PC-9 (cell line): Measurements from ENCODE around the gene MME. TPM values are rescaled to one million over a fixed set of nuclear protein-coding genes. Genes with fewer than 3 reads are reported as not detected.

Experiments used
- BruUV-seq: library from RNA; stranded (reverse); fragments of 400-500 nt; replicated peaks from 2 replicates; lab custom pipeline; 2021; lab: Mats Ljungman, UMichigan
- CTCF ChIA-PET: fragments of 300-600 bp; sonication (Branson Sonifier 250); formaldehyde crosslinking; loops from one replicate; lab custom pipeline; 2022; ENCODE audit warnings: antibody characterized with exemption; lab: Charles Lee
- POLR2A ChIA-PET: fragments of 300-600 bp; sonication (Branson Sonifier 250); formaldehyde crosslinking; loops from one replicate; lab custom pipeline; 2022; ENCODE audit warnings: antibody characterized with exemption; ENCODE audit not compliant: unreplicated experiment; lab: Charles Lee
- DNase-seq, 2 experiments: peaks; one replicate each; pipeline versions ENCODE4 v3.0.0 to v3.0.0-alpha.2; 2015 to 2022; ENCODE audit warnings: mixed read lengths in 1 of 2
- H2AFZ ChIP-seq: fragments of 200-600 bp; sonication (generic); 2 replicates; pipeline ENCODE4 v1.8.1; 2017; ENCODE audit warnings: antibody characterized with exemption
- H3F3A ChIP-seq: fragments of 200-600 bp; sonication (generic); 2 replicates; pipeline ENCODE4 v1.8.1; 2017; ENCODE audit warnings: antibody characterized with exemption, mild to moderate bottlenecking, low read depth; ENCODE audit not compliant: insufficient read depth
- H3K27ac ChIP-seq: fragments of 200-600 bp; sonication (generic); 2 replicates; pipeline ENCODE4 v1.6.1; 2016; ENCODE audit warnings: mixed run types
- H3K27me3 ChIP-seq: fragments of 200-600 bp; sonication (generic); 2 replicates; pipeline ENCODE4 v1.6.1; 2016; ENCODE audit warnings: low read depth, mixed run types; ENCODE audit not compliant: insufficient read depth
- H3K36me3 ChIP-seq: fragments of 200-600 bp; sonication (generic); 2 replicates; pipeline ENCODE4 v1.6.1; 2016; ENCODE audit warnings: low read depth, mixed run types
- H3K4me1 ChIP-seq: fragments of 200-600 bp; sonication (generic); replicated peaks from 2 replicates; pipeline ENCODE4 v1.6.1; 2016; ENCODE audit warnings: mixed run types; ENCODE audit not compliant: insufficient read depth
- H3K4me2 ChIP-seq: fragments of 200-600 bp; sonication (generic); 2 replicates; pipeline ENCODE4 v1.6.1; 2017; ENCODE audit warnings: mixed run types
- H3K4me3 ChIP-seq: fragments of 200-600 bp; sonication (generic); 2 replicates; pipeline ENCODE4 v1.6.1; 2016; ENCODE audit warnings: mixed run types
- H3K79me2 ChIP-seq: fragments of 200-600 bp; sonication (generic); 2 replicates; pipeline ENCODE4 v1.6.1; 2017; ENCODE audit warnings: low read depth, mixed run types
- H3K9me2 ChIP-seq: fragments of 200-600 bp; sonication (generic); 2 replicates; pipeline ENCODE4 v1.8.1; 2017; ENCODE audit warnings: mild to moderate bottlenecking; ENCODE audit not compliant: insufficient read depth
- H3K9me3 ChIP-seq: fragments of 200-600 bp; sonication (generic); 2 replicates; pipeline ENCODE4 v1.8.1; 2016; ENCODE audit warnings: low read depth; ENCODE audit not compliant: insufficient read depth
- H4K20me1 ChIP-seq: fragments of 200-600 bp; sonication (generic); 2 replicates; pipeline ENCODE4 v1.8.1; 2017; ENCODE audit not compliant: insufficient read depth
- EZH2 ChIP-seq: fragments of 200-600 bp; sonication (generic); IDR thresholded peaks from 2 replicates; pipeline ENCODE4 v1.8.0; 2017; ENCODE audit warnings: antibody characterized with exemption, low read depth
- intact Hi-C: fragments of 100-400 bp; cut with micrococcal nuclease; formaldehyde crosslinking; loops from one replicate; pipeline ENCODE4 v1.10.0; 2022; ENCODE audit not compliant: unreplicated experiment
- total RNA-seq: library from RNA; stranded (reverse); gene quantifications from 2 replicates; pipeline ENCODE4 v1.2.3, GENCODE V29; 2021
- TF ChIP-seq, protein P1 (sequence below): fragments of 200-600 bp; sonication (generic); conservative IDR thresholded peaks from 2 replicates; pipeline ENCODE4 v1.6.1; 2017; ENCODE audit warnings: mixed run types, antibody characterized with exemption, mild to moderate bottlenecking, moderate library complexity

MME gene
- total RNA-seq, 1 experiment from 2014 or later, result 2.1 TPM

DNA sequence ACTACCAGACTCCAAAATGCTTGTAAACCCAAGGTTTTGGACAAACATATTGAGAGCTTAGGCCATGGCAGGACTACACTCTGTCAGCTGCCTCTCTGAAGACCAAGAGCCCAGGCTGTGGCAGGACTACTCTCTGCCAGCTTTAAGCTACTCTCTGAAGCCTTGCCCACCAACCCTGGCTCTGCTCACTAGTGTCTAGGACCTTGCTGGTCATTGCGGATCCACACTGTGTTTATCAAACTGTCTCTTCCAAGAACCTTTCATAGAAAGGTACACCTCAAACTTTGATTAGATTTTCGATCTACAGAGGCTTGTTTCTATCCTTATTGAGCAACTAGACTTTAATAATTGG, 41.9 kb upstream of the MME start:
- Histone ChIP-seq H3K27me3 (no peaks in the 10 kb centered on the region), H3K4me1 (no peaks in the 10 kb centered on the region), H3K9me3 (no peaks in the 10 kb centered on the region), H3K79me2 (no peaks in the 10 kb centered on the region), H3F3A (no peaks in the 10 kb centered on the region), H3K4me3 (no peak overlapping the region), H3K4me2 (no peak overlapping the region), H4K20me1 (no peaks in the 10 kb centered on the region), H3K27ac (no peak overlapping the region), H3K36me3 (no peaks in the 10 kb centered on the region), H2AFZ (peak overlapping the region; percentile 59; the same call in 1 of the 2 replicates), H3K9me2 (no peaks in the 10 kb centered on the region)
- intact Hi-C loops, result no loop called here
- TF ChIP-seq EZH2, result no peak
- POLR2A ChIA-PET, result no interaction called here
- no peak for DNase-seq
- CTCF ChIA-PET, result no interaction called here
- BruUV-seq, result no TSS peak

DNA sequence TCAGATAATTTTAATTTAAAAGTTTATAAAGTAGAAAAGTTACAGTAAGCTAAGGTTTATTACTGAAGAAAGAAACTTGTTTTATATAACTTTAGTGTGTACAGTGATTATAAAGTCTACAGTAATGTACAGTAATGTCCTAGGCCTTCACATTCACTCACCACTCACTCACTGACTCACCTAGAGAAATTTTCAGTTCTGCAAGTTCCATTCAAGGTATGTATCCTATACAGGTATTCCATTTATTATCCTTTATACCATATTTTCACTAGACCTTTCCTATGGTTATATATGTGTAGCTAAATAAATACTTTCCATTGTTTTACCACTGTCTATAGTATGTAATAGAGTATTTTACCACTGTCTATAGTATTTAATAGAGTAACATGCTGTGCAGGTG, 33.2 kb upstream of the MME start:
- H3K27me3 ChIP-seq, result no peaks in the 10 kb centered on the region
- no peaks in the 10 kb centered on the region for H3F3A ChIP-seq
- no peaks in the 10 kb centered on the region for H3K36me3 ChIP-seq
- no peak for TF ChIP-seq EZH2
- TF ChIP-seq, protein P1, sequence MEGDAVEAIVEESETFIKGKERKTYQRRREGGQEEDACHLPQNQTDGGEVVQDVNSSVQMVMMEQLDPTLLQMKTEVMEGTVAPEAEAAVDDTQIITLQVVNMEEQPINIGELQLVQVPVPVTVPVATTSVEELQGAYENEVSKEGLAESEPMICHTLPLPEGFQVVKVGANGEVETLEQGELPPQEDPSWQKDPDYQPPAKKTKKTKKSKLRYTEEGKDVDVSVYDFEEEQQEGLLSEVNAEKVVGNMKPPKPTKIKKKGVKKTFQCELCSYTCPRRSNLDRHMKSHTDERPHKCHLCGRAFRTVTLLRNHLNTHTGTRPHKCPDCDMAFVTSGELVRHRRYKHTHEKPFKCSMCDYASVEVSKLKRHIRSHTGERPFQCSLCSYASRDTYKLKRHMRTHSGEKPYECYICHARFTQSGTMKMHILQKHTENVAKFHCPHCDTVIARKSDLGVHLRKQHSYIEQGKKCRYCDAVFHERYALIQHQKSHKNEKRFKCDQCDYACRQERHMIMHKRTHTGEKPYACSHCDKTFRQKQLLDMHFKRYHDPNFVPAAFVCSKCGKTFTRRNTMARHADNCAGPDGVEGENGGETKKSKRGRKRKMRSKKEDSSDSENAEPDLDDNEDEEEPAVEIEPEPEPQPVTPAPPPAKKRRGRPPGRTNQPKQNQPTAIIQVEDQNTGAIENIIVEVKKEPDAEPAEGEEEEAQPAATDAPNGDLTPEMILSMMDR, result no peak
- DNase-seq, result no peak
- no peaks in the 10 kb centered on the region for H3K4me1 ChIP-seq
- H2AFZ ChIP-seq, result 0 out of 2 replicates have a peak overlapping the region, but pooled peaks have one; percentile 24
- POLR2A ChIA-PET, result no interaction called here
- H3K9me3 ChIP-seq, result no peaks in the 10 kb centered on the region
- no peak overlapping the region for H3K4me2 ChIP-seq
- peaks cover 6% of the 10 kb centered on the region; the same call in 1 of the 2 replicates for H3K9me2 ChIP-seq
- intact Hi-C loops, result no loop called here
- H3K79me2 ChIP-seq, result no peaks in the 10 kb centered on the region
- no peak overlapping the region for H3K27ac ChIP-seq
- no TSS peak for BruUV-seq
- H4K20me1 ChIP-seq, result no peaks in the 10 kb centered on the region
- H3K4me3 ChIP-seq, result no peak overlapping the region
- CTCF ChIA-PET, result no interaction called here

DNA sequence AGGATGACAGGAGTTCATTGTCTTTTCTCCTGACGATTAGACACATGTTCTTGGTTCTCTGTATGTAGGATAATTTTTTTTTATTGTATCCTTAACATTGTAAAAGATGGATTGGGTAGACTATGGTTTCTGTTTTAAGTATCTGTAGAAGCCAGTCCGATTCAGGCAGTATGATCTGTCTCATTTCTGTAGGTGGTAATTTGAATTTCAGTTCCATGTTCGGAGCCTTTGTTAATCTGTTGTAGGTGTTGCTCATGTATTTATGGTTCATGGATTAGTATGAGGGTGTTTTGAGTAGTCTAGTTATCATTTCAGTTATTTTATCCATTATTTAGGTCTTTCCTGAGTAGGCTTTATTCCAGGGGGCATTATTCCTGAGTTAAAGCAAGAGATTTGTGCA, 32.4 kb upstream of the MME start:
- CTCF ChIA-PET, result no interaction called here
- H3K4me1 ChIP-seq, result no peaks in the 10 kb centered on the region
- peaks cover 6% of the 10 kb centered on the region; the same call in 1 of the 2 replicates for H3K9me2 ChIP-seq
- H3K9me3 ChIP-seq, result no peaks in the 10 kb centered on the region
- H3K79me2 ChIP-seq, result no peaks in the 10 kb centered on the region
- H3K4me3 ChIP-seq, result no peak overlapping the region
- H3K4me2 ChIP-seq, result no peak overlapping the region
- POLR2A ChIA-PET, result no interaction called here
- BruUV-seq, result no TSS peak
- H4K20me1 ChIP-seq, result no peaks in the 10 kb centered on the region
- no peak overlapping the region for H2AFZ ChIP-seq
- intact Hi-C loops, result no loop called here
- no peaks in the 10 kb centered on the region for H3K27me3 ChIP-seq
- no peak overlapping the region for H3K27ac ChIP-seq
- no peaks in the 10 kb centered on the region for H3F3A ChIP-seq
- no peaks in the 10 kb centered on the region for H3K36me3 ChIP-seq
- TF ChIP-seq EZH2, result no peak
- TF ChIP-seq, protein P1, result no peak
- no peak for DNase-seq

DNA sequence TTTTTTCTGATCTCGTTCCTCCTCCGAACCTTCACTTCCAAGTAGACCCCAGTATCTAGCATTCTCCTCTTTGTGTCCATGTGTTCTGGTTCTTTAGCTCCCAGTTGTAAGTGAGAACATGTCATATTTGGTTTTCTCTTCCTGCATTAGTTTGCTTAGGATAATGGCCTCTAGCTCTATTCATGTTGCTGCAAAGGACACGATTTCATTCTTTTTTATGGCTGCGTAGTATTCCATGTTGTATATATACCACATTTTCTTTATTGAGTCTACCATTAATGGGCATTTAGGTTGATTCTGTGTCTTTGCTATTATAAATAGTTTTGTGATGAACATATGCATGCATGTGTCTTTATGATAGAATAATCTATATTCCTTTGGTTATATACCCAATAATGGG, 30.2 kb upstream of the MME start:
- no peak overlapping the region for H3K27ac ChIP-seq
- no peaks in the 10 kb centered on the region for H3K79me2 ChIP-seq
- no peak for TF ChIP-seq EZH2
- TF ChIP-seq, protein P1, result no peak
- no peaks in the 10 kb centered on the region for H3F3A ChIP-seq
- BruUV-seq, result no TSS peak
- intact Hi-C loops, result no loop called here
- H3K4me1 ChIP-seq, result no peaks in the 10 kb centered on the region
- CTCF ChIA-PET, result no interaction called here
- POLR2A ChIA-PET, result no interaction called here
- H3K9me2 ChIP-seq, result peaks cover 1% of the 10 kb centered on the region; the same call in 1 of the 2 replicates
- H3K9me3 ChIP-seq, result no peaks in the 10 kb centered on the region
- H3K36me3 ChIP-seq, result no peaks in the 10 kb centered on the region
- no peak overlapping the region for H3K4me3 ChIP-seq
- no peak for DNase-seq
- H3K27me3 ChIP-seq, result no peaks in the 10 kb centered on the region
- H2AFZ ChIP-seq, result no peak overlapping the region
- H4K20me1 ChIP-seq, result no peaks in the 10 kb centered on the region
- no peak overlapping the region for H3K4me2 ChIP-seq
